GM12891 (cell line): ENCODE results near the gene AUP1.

Experiments used
- POLR2A ChIP-seq: IDR thresholded peaks from 2 replicates; pipeline ENCODE4 v1.6.1; 2011; ENCODE audit warnings: low read depth, low read length, control low read depth
- POLR2AphosphoS5 ChIP-seq: IDR thresholded peaks from 2 replicates; pipeline ENCODE4 v1.6.1; 2011; ENCODE audit warnings: low read depth, low read length, control low read depth
- POU2F2 ChIP-seq: IDR thresholded peaks from 2 replicates; pipeline ENCODE4 v1.6.1; 2011; ENCODE audit warnings: low read depth, mild to moderate bottlenecking, control low read depth, low read length, moderate library complexity

- TF ChIP-seq POU2F2 (no peak), POLR2A (no peak), POLR2AphosphoS5 (no peak)
These were observed 6.0 kb upstream of the AUP1 start for GRCh38 chr2:74535440-74535965.
